ENCODE measurements around the gene C2CD2.
A peak's percentile ranks its signal among the peaks of the same experiment; 100 is the strongest.

C2CD2 gene

DNA sequence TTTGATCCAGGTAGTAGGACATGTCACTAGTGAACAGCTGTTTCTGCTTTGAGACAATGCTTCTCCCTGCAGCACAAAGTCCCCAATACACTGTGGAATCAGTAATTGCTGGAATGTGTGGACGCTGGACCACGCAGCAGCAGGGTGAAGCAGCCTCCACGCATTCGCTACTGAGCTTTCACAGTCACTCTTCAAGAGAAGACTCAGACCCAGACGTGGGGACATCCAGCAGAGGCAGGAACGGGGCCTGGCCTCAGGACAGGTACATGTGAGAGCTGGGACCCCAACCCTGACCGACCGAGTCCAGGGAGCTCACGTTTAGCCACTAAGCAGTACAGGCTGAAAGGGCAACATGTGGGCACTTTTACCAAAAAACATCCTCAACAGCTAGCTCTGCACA lies 40.6 kb downstream of the C2CD2 start:
- no peak for DNase-seq (ENCODE audit: low read depth)

DNA sequence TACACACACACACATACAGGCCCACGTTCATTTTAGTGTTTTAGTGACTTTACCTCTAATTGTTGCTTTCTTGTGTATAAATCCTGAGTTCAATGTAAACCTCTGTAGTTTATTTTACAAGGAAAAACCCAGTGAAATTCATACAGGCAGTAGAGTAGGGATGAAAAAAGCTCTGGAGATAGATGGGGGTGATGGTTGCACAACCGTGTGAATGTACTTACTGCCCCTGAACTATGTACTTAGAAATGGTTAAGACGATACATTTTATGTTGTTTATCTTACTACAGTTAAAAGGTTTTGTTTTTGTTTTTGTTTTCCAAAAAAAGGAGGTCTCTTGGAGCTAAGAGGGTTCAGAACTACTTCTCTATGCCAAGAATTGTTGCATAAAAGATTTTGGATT lies 45.0 kb downstream of the C2CD2 start:
- no peak for DNase-seq (ENCODE audit: low read depth)

GRCh38 chr21:41907496-41908258 lies 46.1 kb downstream of the C2CD2 start:
- DNase-seq (ENCODE audit: low read depth): no peak

- no peak for DNase-seq (ENCODE audit: low read depth)
These were observed 47.0 kb downstream of the C2CD2 start for GRCh38 chr21:41906770-41907169.

DNA sequence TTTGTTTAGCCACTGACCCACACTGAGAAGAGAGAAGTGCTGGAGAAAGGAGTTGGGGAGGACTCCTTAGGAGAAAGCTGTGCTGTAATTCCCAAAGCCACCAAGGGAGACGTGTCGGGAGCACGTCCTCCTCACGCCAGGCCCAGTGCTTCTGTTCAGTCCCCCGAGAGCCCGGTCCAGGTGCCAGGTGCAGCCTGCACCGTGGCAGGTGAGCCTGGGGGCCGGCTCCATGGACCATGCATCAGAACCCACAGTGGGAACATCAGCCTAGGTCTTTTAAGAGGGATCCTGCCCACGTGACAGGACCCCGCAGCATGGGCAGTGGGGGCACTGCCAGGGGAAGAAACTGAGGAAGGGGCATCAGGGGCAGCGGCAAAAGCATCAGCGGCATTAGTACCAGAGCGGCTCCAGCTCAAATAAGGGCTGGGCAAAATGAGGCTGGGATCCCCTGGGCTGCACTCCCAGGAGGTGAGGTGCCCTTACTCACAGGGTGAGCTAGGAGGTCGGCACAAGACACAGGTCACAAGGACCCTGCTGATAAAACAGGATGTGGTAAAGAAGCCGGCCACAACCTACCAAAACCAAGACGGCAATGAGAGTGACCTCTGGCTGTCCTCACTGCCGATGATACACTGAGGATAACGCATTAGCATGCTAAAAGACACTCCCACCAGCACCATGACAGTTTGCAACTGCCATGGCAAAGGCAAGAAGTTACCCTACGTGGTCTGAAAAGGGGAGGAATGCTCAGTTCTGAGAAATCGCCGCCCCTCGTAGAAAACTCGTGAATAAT lies 50.1 kb downstream of the C2CD2 start:
- DNase-seq (ENCODE audit: low read depth): no peak

DNA sequence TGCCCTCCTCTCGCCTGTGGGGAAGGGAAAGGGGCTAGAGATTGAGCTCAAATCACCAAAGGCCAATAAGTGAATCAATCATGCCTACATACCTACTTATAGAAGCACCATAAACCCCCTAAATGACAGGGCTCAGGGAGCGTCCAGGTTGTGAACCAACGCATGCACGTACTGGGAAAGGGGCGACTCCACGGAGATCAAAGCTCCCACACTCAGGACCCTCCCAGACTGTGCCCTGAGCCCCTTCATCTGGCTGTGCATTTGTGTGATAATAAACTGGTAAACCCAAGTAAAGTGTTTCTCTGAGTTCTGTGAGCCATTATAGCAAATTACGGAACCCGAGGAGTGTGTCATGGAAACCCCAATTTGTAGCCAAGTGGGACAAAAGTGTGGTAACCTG lies 50.9 kb downstream of the C2CD2 start:
- DNase-seq (ENCODE audit: low read depth): no peak

GRCh38 chr21:41901782-41902181 lies 52.0 kb downstream of the C2CD2 start:
- DNase-seq (ENCODE audit: low read depth): no peak

- no peak for DNase-seq (ENCODE audit: low read depth)
These were observed 52.7 kb downstream of the C2CD2 start for GRCh38 chr21:41901099-41901498.

DNA sequence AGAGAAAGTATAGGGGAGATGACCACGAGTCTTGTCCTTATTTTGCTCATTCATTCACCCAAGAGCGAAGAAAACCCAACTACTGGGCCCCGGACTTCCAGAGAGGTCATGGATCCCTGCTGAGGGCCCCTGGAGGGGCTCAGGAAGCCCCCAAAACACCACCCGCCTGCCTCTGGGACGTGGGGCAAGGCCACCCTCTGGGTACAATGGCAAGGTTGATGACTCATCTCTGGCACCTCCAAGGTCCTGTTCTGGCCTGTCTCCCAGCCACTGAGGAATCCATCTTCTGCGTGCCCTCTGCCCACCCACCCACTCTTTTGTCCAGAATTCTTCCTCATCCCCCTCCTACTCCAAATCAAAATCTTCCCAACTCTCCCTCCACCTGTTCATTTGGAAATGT lies 53.4 kb downstream of the C2CD2 start:
- no peak for DNase-seq (ENCODE audit: low read depth)

DNA sequence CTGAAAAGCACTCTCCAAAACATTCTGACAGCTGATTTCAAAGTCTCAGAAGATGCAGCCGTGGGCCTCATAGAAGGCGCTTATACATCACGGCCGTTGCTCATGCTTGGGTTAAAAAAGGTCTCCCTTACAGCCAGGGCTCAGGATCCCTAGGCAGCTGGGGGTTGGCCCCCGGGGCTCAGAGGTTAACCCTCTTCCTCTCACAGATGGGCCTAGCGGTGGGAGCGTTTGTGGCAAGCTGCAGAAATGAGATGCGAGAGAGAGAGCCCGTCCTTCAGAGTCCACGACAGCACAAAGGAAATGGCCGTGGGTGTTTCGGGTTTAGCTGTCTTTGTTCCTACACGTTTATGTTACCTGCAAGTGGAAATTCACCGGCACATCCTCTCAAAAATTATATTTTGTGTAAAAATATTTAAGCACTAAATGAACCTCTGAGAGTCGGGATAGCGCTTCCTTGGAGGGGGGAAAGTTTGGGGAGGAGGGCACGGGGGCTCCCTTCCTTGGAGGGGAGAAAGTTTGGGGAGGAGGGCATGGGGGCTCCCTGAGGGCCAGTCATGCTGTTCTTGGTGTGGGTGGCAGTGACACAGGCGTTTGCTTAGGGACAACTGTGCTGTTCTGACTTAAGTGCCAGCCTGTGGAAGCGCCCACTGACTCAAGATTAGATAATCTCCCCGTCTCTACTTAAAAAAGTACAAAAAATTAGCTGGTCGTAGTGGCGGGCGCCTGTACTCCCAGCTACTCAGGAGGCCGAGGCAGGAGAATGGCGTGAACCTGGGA lies 54.2 kb downstream of the C2CD2 start:
- DNase-seq (ENCODE audit: low read depth): no peak

GRCh38 chr21:41898998-41899397 lies 54.8 kb downstream of the C2CD2 start:
- no peak for DNase-seq (ENCODE audit: low read depth)

- DNase-seq (ENCODE audit: low read depth): no peak
These were observed 56.1 kb downstream of the C2CD2 start for GRCh38 chr21:41897700-41898099.

GRCh38 chr21:41897047-41897669 lies 56.7 kb downstream of the C2CD2 start:
- no peak for DNase-seq (ENCODE audit: low read depth)

DNA sequence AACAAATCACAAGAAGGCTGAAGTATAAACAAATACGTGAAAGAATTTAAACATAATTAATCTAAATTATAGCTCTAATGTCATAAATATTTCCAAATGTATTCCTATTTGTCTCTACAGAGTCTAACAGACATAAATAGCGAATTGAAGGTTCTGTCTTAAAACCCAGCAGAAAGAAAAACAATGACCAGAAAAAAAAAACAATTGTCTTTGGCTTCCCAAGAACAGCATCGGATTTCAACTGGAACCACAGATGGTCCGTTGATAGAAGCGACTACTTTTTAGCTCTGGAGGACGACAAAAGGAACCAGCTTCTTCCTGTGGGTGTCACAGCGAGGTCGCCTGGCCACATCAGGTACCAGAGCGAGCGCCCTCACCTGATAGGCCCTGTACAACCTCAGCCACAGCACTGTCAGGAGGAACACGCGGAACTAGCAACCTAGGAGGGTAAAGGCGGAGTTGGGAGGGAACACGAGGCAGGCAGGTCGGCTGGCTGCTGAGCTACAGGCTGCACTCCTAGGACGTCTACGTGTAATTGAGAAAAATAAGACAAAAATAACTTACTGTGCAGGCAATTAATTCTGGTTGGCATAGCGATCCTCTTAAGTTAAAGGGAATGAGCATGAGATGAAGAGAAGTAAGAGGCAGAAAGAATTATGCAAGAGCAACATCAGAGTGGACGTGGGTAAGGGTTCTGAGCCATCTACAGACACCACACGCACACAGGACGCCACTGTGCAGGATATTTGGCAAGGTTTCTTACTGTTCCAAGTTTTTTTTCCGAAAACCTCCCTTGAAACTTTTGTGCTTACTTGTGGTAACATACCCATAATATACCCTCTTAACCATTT lies 58.0 kb downstream of the C2CD2 start:
- DNase-seq (ENCODE audit: low read depth): peak; percentile 21

DNA sequence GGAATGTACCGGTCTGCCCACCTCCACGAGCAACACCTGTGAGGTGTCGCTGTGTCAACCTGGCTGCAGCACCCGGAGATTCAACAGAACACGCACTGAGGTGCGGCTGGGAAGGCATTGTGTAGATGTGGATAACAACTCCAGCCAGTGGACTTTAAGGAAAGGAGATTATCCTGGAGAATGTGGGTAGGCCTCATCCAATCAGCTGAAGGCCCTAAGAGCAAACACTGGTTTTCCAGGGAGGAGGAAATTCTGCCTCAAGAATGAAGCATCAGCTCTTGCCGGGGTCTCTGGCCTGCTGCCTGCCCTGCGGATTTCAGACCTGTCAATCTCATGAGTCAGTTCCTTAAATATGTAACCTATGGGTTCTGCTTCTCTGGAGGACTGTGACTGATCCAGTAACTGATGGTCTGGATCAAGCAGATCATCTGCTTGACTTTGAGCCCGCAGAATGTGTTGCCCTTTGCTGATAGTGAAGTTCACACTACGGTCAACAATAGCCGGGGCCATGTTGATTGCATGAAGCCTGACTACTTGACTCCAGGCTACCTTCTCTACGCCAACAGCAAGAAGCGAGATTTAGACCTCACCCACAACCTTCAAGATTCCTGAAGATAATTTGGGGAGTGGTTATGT lies 58.8 kb downstream of the C2CD2 start:
- no peak for DNase-seq (ENCODE audit: low read depth)

GRCh38 chr21:41894511-41894910 lies 59.3 kb downstream of the C2CD2 start:
- no peak for DNase-seq (ENCODE audit: low read depth)

DNA sequence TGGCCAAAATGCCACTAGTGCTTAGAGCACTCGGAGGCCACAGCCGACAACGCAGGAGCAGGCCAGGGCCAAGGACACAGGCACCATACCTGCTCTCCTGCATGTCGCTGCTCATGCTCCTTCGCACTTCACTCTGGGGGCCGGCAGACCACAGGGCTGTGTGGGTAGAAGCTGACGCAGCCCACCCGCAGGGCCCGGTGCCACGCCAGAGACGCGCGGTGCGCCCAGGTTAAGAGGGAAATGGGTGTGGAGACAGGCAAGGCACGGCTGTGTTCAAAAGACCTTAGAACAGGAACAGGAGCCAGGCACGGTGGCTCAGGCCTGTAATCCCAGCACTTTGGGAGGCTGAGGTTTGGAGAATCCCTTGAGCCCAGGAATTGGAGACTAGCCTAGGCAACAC lies 61.1 kb downstream of the C2CD2 start:
- DNase-seq (ENCODE audit: low read depth): no peak

DNA sequence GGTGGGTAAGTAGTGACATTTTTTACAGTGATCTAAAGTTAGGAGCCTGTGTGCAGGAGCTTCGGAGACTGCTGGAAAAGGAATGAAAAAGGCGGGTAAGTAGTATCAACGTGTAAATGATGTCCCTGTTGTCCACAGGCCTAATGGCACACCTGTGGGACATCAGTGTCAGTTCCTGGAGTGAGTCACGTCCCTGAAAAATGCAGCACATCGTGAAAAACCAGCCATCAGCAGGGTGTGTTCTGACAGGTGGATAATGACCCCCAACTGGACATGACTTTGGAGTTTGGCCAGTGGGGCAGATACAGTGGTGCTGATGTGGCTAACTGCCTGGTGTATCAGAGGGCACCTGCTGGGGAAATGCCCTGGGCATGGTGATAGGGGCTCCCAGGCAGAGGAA lies 62.7 kb downstream of the C2CD2 start:
- no peak for DNase-seq (ENCODE audit: low read depth)

DNA sequence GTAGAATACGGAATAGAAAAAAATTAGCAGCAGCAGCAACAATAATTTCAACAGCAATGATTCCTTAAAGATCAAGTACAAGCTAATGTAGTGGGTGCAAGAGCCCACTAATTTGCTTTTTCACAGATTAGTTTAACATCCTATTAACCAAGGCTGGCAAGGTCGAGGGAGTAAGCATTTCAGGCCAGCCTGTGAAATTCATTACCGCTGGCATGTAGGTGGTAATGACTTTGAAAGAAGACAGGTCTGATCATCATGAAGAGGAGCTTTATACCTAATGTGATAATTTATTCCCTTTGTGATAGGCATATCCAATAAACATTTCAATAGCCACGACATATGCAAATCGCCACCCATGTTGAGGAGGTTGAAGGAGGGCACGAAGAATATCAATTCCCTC lies 63.5 kb downstream of the C2CD2 start:
- no peak for DNase-seq (ENCODE audit: low read depth)

DNA sequence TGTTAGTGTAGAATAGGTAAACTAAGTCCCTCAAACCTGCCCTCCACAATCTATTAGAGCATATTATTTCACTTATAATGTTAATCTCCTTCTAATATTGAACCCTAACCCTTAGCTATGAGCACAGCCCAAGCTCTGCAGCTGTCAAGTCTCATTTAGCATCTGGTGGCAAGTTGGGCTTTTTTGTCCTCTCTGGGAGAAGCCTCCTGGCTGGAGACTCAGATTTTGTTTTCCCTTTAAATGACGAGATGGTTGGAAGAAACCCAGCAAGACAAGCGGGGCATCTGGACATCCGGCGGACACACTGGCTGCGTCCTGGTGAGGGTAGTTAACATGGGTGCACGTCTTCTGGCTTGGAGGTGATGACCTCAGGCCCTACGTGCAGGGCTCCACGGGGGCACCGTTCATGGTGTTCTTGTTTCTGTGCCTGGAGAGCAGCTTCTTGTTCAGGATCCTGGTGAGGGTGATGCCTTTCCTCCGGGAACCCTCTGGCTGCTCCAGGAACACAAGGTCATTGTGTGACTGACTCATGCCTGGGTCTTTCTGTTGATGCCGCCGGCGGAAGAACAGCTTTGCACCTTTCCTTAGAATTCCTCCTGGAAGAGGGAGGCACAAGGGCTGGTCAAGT lies 65.0 kb downstream of the C2CD2 start:
- no peak for DNase-seq (ENCODE audit: low read depth)
